GM12878 (cell line): ENCODE data around the gene TTC23. TPM values are rescaled to one million over a fixed set of nuclear protein-coding genes. Genes with fewer than 3 reads are reported as not detected.

Experiments
- ATF7 ChIP-seq: fragments of 450-650 bp; IDR thresholded peaks from 2 replicates; pipeline ENCODE4 v1.6.1; 2016; ENCODE audit warnings: low read depth, mild to moderate bottlenecking
- BMI1 ChIP-seq: fragments of 450-650 bp; IDR thresholded peaks from 2 replicates; pipeline ENCODE4 v1.6.1; 2016; ENCODE audit warnings: mild to moderate bottlenecking, moderate library complexity, borderline replicate concordance
- FOS ChIP-seq: IDR thresholded peaks from 3 replicates; pipeline ENCODE4 v1.6.1; 2011; ENCODE audit warnings: borderline replicate concordance; ENCODE audit not compliant: insufficient read length; ENCODE audit errors: extremely low read depth
- HCFC1 ChIP-seq: fragments of 150-350 bp; IDR thresholded peaks from 2 replicates; pipeline ENCODE4 v1.6.1; 2014; ENCODE audit warnings: low read length
- IKZF2 ChIP-seq, 2 experiments: fragments of 450-650 bp; IDR thresholded peaks; 2 replicates each; pipeline ENCODE4 v1.6.1; 2017; ENCODE audit warnings: mild to moderate bottlenecking in 2 of 2, moderate library complexity in 2 of 2
- JUNB ChIP-seq: IDR thresholded peaks from 2 replicates; pipeline ENCODE4 v1.6.1; 2016; ENCODE audit warnings: antibody characterized with exemption, mild to moderate bottlenecking
- KLF5 ChIP-seq: fragments of 450-650 bp; IDR thresholded peaks from 2 replicates; pipeline ENCODE4 v1.6.1; 2014; ENCODE audit warnings: mild to moderate bottlenecking; ENCODE audit not compliant: partially characterized antibody
- MYC ChIP-seq: IDR thresholded peaks from 2 replicates; pipeline ENCODE4 v1.6.1; 2011; ENCODE audit warnings: mild to moderate bottlenecking, low read length, moderate library complexity, inconsistent platforms; ENCODE audit not compliant: insufficient read depth, insufficient replicate concordance, insufficient read length, severe bottlenecking
- PML ChIP-seq: IDR thresholded peaks from 2 replicates; pipeline ENCODE4 v1.6.1; 2012; ENCODE audit warnings: low read length, inconsistent platforms
- SREBF2 ChIP-seq: IDR thresholded peaks from 2 replicates; pipeline ENCODE4 v1.6.1; 2012; ENCODE audit warnings: mild to moderate bottlenecking, low read length
- STAT1 ChIP-seq: fragments of 450-650 bp; conservative IDR thresholded peaks from 2 replicates; pipeline ENCODE4 v1.6.1; 2014; ENCODE audit warnings: antibody characterized with exemption, mild to moderate bottlenecking
- ZNF384 ChIP-seq: IDR thresholded peaks from 2 replicates; pipeline ENCODE4 v1.6.1; 2012; ENCODE audit warnings: low read depth, mild to moderate bottlenecking, low read length, improper control_type of control experiment, borderline replicate concordance
- polyA plus RNA-seq, 11 experiments: library from polyadenylated mRNA; depleted of rRNA in 4 of 11; unstranded in 6 of 11; stranded (reverse) in 5 of 11; fragments of >200 nt; fragmentation: Nextera tagmentation in 4 of 11; fragmentation: Illumina TruSeq in 1 of 11; extraction: Ambion mirVana in 4 of 11; extraction: Trizol in 1 of 11; gene quantifications; 1 replicate in 1 of 11; 2 replicates in 10 of 11; pipeline versions ENCODE4 v1.2.1 to v1.2.3, GENCODE V29; 2011 to 2016; ENCODE audit warnings: inconsistent platforms in 2 of 11, missing spikeins in 2 of 11, low read depth in 1 of 11
- total RNA-seq, 4 experiments: library from RNA; depleted of rRNA in 3 of 4; stranded (reverse); fragments of >200 nt in 3 of 4; fragmentation: Illumina TruSeq in 1 of 4; extraction: Trizol in 1 of 4; gene quantifications; 2 replicates each; pipeline versions ENCODE4 v1.2.1 to v1.2.3, GENCODE V29; 2013 to 2021
- TF ChIP-seq, protein P1 (sequence below): IDR thresholded peaks from 2 replicates; pipeline ENCODE4 v1.6.1; 2011; ENCODE audit warnings: borderline replicate concordance, low read depth, mild to moderate bottlenecking, moderate library complexity, mixed read lengths, low read length; ENCODE audit not compliant: insufficient read depth; ENCODE audit errors: extremely low read length
- TF ChIP-seq, protein P2 (sequence below): fragments of 450-650 bp; IDR thresholded peaks from 2 replicates; pipeline ENCODE4 v1.6.1; 2016; ENCODE audit warnings: mild to moderate bottlenecking
- TF ChIP-seq, protein P3 (sequence below): fragments of 450-650 bp; IDR thresholded peaks from 2 replicates; pipeline ENCODE4 v1.6.1; 2017; ENCODE audit warnings: mild to moderate bottlenecking, moderate library complexity
- TF ChIP-seq, protein P4 (sequence below): fragments of 450-650 bp; IDR thresholded peaks from 2 replicates; pipeline ENCODE4 v1.6.1; 2016; ENCODE audit warnings: mild to moderate bottlenecking, moderate library complexity, borderline replicate concordance

Gene TTC23
- total and polyA plus RNA-seq, 10 of the 15 experiments (the other 5 are each of a cell fraction or from before 2014, with no cell fraction given), result 1.2 to 9.0 (median 6.5) TPM

DNA sequence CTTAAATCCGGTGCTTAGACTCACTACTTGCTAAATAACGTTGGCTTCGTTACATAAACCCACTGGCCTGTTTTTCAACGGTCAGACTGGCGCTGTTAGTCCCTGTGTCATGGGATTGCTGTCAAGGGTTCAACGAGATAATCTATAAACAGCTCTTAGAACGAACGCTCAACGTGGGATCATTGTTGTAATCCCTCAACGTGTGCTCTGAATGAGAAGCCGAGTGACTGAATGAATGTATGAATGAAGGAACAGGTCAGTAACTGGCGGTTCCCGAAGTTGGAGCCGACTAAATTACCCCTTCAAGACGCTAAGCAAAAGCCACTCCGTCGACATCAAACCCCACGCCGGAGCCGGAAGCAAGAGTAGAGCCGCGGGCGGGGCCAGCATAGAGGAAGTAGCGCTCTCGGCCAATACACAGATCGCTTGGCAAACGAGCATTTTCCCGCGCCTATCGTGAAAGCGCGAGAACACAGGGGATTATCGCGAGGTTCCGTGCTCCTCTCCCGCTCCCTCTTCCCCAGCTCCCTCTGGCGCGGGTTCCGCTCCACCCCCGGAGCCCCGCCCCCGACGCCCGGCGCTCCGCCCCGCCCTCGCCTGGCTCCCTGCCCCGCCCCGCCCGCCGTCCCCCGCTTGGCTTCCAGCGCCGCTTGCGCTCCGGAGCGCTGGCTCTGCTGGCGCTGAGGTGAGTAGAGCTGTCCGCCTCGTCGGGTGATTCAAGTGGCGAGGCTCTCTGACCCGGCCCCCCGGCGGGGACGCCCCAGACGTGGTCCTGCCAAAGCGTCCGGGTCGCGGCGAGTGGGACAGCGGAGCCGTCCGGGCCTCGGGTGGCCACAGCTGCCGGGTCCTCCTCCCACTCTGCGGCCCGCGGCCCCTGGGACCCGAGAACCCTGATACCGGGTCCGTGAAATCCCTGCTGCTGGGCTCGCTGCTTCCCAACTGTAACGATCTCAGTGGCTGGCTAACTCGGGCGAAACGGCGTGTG is 1.8 kb upstream of the TTC23 start, which contains the start of gene LRRC28 (continued):
- TF ChIP-seq, protein P1, sequence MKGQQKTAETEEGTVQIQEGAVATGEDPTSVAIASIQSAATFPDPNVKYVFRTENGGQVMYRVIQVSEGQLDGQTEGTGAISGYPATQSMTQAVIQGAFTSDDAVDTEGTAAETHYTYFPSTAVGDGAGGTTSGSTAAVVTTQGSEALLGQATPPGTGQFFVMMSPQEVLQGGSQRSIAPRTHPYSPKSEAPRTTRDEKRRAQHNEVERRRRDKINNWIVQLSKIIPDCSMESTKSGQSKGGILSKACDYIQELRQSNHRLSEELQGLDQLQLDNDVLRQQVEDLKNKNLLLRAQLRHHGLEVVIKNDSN, result no peak
- TF ChIP-seq, protein P2, sequence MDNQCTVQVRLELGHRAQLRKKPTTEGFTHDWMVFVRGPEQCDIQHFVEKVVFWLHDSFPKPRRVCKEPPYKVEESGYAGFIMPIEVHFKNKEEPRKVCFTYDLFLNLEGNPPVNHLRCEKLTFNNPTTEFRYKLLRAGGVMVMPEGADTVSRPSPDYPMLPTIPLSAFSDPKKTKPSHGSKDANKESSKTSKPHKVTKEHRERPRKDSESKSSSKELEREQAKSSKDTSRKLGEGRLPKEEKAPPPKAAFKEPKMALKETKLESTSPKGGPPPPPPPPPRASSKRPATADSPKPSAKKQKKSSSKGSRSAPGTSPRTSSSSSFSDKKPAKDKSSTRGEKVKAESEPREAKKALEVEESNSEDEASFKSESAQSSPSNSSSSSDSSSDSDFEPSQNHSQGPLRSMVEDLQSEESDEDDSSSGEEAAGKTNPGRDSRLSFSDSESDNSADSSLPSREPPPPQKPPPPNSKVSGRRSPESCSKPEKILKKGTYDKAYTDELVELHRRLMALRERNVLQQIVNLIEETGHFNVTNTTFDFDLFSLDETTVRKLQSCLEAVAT, result peak; percentile 54; the same call in 1 of the 2 replicates
- TF ChIP-seq SREBF2, result no peak
- TF ChIP-seq FOS, result peak; percentile 12
- TF ChIP-seq, protein P3, sequence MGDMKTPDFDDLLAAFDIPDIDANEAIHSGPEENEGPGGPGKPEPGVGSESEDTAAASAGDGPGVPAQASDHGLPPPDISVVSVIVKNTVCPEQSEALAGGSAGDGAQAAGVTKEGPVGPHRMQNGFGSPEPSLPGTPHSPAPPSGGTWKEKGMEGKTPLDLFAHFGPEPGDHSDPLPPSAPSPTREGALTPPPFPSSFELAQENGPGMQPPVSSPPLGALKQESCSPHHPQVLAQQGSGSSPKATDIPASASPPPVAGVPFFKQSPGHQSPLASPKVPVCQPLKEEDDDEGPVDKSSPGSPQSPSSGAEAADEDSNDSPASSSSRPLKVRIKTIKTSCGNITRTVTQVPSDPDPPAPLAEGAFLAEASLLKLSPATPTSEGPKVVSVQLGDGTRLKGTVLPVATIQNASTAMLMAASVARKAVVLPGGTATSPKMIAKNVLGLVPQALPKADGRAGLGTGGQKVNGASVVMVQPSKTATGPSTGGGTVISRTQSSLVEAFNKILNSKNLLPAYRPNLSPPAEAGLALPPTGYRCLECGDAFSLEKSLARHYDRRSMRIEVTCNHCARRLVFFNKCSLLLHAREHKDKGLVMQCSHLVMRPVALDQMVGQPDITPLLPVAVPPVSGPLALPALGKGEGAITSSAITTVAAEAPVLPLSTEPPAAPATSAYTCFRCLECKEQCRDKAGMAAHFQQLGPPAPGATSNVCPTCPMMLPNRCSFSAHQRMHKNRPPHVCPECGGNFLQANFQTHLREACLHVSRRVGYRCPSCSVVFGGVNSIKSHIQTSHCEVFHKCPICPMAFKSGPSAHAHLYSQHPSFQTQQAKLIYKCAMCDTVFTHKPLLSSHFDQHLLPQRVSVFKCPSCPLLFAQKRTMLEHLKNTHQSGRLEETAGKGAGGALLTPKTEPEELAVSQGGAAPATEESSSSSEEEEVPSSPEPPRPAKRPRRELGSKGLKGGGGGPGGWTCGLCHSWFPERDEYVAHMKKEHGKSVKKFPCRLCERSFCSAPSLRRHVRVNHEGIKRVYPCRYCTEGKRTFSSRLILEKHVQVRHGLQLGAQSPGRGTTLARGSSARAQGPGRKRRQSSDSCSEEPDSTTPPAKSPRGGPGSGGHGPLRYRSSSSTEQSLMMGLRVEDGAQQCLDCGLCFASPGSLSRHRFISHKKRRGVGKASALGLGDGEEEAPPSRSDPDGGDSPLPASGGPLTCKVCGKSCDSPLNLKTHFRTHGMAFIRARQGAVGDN, result peak; percentile 34
- TF ChIP-seq ZNF384, result no peak
- TF ChIP-seq IKZF2 (IDR thresholded peaks at IDR 0.05), result peak in 1 of 2 experiments; percentile 52; a peak in 1 of 4 replicates
- TF ChIP-seq MYC, result no peak
- TF ChIP-seq BMI1, result no peak
- no peak for TF ChIP-seq STAT1
- TF ChIP-seq ATF7, result 0 out of 2 replicates have a peak, but pooled peaks have one; percentile 29
- peak; percentile 54; the same call in 1 of the 2 replicates for TF ChIP-seq HCFC1
- no peak for TF ChIP-seq JUNB
- TF ChIP-seq, protein P4, sequence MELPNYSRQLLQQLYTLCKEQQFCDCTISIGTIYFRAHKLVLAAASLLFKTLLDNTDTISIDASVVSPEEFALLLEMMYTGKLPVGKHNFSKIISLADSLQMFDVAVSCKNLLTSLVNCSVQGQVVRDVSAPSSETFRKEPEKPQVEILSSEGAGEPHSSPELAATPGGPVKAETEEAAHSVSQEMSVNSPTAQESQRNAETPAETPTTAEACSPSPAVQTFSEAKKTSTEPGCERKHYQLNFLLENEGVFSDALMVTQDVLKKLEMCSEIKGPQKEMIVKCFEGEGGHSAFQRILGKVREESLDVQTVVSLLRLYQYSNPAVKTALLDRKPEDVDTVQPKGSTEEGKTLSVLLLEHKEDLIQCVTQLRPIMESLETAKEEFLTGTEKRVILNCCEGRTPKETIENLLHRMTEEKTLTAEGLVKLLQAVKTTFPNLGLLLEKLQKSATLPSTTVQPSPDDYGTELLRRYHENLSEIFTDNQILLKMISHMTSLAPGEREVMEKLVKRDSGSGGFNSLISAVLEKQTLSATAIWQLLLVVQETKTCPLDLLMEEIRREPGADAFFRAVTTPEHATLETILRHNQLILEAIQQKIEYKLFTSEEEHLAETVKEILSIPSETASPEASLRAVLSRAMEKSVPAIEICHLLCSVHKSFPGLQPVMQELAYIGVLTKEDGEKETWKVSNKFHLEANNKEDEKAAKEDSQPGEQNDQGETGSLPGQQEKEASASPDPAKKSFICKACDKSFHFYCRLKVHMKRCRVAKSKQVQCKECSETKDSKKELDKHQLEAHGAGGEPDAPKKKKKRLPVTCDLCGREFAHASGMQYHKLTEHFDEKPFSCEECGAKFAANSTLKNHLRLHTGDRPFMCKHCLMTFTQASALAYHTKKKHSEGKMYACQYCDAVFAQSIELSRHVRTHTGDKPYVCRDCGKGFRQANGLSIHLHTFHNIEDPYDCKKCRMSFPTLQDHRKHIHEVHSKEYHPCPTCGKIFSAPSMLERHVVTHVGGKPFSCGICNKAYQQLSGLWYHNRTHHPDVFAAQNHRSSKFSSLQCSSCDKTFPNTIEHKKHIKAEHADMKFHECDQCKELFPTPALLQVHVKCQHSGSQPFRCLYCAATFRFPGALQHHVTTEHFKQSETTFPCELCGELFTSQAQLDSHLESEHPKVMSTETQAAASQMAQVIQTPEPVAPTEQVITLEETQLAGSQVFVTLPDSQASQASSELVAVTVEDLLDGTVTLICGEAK, result peak; percentile 91
- peak; percentile 97 for TF ChIP-seq PML
- TF ChIP-seq KLF5, result no peak
